Uterus (tissue), 2 donors: ENCODE data around the gene ENGASE.

Source experiments
- POLR2A ChIP-seq, 2 donors: fragments of 450-650 bp; IDR thresholded peaks; one replicate each; pipeline ENCODE4 v1.6.1; 2016; ENCODE audit warnings: antibody characterized with exemption in 2 of 2, mild to moderate bottlenecking in 1 of 2, moderate library complexity in 1 of 2
- TF ChIP-seq, protein P1 (sequence below), 4 experiments: fragments of 200-600 bp in 2 of 4; fragments of 450-650 bp in 2 of 4; sonication (generic) in 2 of 4; IDR thresholded peaks; one replicate each; pipeline ENCODE4 v1.5.1; 2016 to 2019; ENCODE audit warnings: antibody characterized with exemption in 4 of 4, mild to moderate bottlenecking in 2 of 4, moderate library complexity in 1 of 4

DNA sequence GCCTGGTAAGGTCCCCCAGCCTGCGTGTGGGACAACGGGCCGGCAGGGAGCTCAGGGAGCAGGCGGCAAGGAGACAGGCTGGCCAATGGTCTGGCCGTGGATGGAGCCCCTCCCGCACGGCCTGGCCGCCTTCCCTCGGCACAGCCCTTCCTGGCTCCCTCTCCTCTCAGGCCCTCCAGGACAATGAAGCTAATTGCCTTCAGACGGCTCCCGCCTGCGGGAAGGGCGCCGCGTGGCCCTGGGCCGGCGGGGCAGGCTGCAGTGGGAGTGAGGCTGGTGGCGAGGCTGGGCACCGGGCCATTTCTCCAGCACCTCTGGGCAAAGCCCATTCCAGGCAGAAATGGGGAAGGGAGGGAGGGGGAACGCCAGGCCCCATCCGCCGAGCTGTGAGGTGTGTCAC lies 50.9 kb downstream of the ENGASE start:
- TF ChIP-seq, protein P1, sequence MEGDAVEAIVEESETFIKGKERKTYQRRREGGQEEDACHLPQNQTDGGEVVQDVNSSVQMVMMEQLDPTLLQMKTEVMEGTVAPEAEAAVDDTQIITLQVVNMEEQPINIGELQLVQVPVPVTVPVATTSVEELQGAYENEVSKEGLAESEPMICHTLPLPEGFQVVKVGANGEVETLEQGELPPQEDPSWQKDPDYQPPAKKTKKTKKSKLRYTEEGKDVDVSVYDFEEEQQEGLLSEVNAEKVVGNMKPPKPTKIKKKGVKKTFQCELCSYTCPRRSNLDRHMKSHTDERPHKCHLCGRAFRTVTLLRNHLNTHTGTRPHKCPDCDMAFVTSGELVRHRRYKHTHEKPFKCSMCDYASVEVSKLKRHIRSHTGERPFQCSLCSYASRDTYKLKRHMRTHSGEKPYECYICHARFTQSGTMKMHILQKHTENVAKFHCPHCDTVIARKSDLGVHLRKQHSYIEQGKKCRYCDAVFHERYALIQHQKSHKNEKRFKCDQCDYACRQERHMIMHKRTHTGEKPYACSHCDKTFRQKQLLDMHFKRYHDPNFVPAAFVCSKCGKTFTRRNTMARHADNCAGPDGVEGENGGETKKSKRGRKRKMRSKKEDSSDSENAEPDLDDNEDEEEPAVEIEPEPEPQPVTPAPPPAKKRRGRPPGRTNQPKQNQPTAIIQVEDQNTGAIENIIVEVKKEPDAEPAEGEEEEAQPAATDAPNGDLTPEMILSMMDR (IDR thresholded peaks at IDR 0.05), result no peak
- TF ChIP-seq POLR2A (IDR thresholded peaks at IDR 0.05), result no peak
